ENCODE measurements around the gene HMGCLL1.

The HMGCLL1 gene

DNA sequence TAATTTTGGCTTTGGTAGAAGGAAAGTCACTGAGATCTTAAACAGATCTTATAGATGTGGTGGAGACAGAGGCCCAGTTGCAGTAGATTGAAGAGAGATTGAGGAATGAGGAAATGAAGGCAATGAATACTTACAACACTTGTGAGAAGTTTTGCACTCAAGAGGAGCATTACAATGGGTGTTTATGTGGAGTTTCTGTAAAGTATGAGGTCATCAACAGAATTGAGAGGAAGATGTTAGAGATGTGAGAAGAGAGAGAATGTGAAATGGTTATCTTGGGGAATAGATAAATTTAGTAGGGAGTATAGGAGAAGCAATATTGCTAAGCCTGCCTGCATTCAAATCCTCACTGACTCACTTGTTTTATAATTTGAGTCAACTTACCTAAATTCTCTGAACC lies 168.3 kb downstream of the HMGCLL1 start:
- Histone ChIP-seq H3K36me3 (no peaks in the 10 kb centered on the region), H3K27ac (no peak overlapping the region), H3K9me3 (ENCODE audit: severe bottlenecking) (peaks cover 2% of the 10 kb centered on the region), H3K4me3 (ENCODE audit: low read depth, low read length) (no peak overlapping the region), H3K27me3 (ENCODE audit: insufficient read depth, low read depth, severe bottlenecking) (peaks cover 22% of the 10 kb centered on the region)
- DNase-seq = no peak
- TF ChIP-seq, protein P1, sequence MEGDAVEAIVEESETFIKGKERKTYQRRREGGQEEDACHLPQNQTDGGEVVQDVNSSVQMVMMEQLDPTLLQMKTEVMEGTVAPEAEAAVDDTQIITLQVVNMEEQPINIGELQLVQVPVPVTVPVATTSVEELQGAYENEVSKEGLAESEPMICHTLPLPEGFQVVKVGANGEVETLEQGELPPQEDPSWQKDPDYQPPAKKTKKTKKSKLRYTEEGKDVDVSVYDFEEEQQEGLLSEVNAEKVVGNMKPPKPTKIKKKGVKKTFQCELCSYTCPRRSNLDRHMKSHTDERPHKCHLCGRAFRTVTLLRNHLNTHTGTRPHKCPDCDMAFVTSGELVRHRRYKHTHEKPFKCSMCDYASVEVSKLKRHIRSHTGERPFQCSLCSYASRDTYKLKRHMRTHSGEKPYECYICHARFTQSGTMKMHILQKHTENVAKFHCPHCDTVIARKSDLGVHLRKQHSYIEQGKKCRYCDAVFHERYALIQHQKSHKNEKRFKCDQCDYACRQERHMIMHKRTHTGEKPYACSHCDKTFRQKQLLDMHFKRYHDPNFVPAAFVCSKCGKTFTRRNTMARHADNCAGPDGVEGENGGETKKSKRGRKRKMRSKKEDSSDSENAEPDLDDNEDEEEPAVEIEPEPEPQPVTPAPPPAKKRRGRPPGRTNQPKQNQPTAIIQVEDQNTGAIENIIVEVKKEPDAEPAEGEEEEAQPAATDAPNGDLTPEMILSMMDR (IDR thresholded peaks at IDR 0.05; ENCODE audit: low read depth, low read length) = no peak

DNA sequence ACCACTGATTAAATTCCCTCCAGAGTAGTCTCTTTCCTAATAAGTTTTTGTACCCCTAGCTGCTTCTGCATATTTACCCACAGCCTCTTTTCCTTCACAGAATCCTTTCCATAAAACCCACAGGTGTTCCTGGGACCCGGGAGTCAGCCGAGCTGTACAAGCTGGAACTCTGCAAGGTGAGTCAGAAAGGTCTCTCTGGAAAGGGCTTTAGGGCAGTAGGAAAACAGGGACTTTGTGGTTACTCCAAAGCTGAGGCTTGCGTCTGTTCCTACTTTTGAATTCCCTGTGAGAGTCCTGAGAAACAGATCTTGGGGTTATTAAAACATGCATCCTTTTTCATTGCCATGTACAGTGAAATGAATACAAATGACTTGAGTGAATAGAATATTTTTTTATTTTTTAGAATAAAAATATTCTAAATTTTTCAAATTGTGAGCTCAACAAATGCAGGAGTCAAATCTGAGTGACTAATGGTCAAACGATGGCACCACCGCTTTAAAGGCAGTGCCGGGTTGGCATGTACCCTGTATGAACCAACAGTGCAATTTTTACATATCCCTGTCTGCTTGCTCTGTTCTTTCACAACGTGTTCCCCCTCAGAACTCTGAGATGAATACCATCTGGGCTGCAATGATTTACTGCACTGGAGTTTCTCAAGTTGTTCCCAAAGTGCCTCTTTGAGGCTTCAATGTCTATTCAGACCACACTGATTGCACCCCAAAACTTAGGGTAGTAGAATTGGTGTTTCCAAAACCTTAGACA lies 173.3 kb downstream of the HMGCLL1 start:
- peaks cover 7% of the 10 kb centered on the region for H3K27me3 ChIP-seq (ENCODE audit: insufficient read depth, low read depth, severe bottlenecking)
- peaks cover 2% of the 10 kb centered on the region for H3K9me3 ChIP-seq (ENCODE audit: severe bottlenecking)
- no peak overlapping the region for H3K4me3 ChIP-seq (ENCODE audit: low read depth, low read length)
- DNase-seq = no peak
- TF ChIP-seq, protein P1 (IDR thresholded peaks at IDR 0.05; ENCODE audit: low read depth, low read length) = no peak
- no peak overlapping the region for H3K27ac ChIP-seq
- no peaks in the 10 kb centered on the region for H3K36me3 ChIP-seq

GRCh38 chr6:55399351-55399750 lies 179.6 kb downstream of the HMGCLL1 start:
- no peaks in the 10 kb centered on the region for H3K9me3 ChIP-seq (ENCODE audit: severe bottlenecking)
- no peak overlapping the region for H3K4me3 ChIP-seq (ENCODE audit: low read depth, low read length)
- TF ChIP-seq, protein P1 (IDR thresholded peaks at IDR 0.05; ENCODE audit: low read depth, low read length) = no peak
- H3K27ac ChIP-seq = no peak overlapping the region
- no peak for DNase-seq
- H3K36me3 ChIP-seq = no peaks in the 10 kb centered on the region
- H3K27me3 ChIP-seq (ENCODE audit: insufficient read depth, low read depth, severe bottlenecking) = peaks cover 5% of the 10 kb centered on the region

DNA sequence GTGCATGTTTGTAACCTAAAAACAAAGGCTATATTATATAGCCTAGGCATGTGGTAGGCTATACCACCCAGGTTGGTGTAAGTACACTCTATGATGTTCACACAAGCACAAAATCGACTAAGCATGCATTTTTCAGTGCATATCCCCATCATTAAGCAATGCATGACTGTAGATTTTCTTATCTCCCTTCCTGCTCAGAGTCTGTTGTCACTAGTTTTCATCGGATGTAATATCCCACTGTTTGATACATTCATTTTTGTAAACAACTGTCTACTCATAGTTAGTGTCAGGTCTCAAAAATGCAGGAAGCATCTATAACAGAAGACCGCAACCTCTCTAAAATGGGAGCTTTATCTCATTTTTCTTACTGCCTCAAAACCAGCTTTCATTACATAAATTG lies 181.0 kb downstream of the HMGCLL1 start:
- Histone ChIP-seq H3K27me3 (ENCODE audit: insufficient read depth, low read depth, severe bottlenecking) (peaks cover 2% of the 10 kb centered on the region), H3K9me3 (ENCODE audit: severe bottlenecking) (no peaks in the 10 kb centered on the region), H3K27ac (no peak overlapping the region), H3K36me3 (no peaks in the 10 kb centered on the region), H3K4me3 (ENCODE audit: low read depth, low read length) (no peak overlapping the region)
- TF ChIP-seq, protein P1 (IDR thresholded peaks at IDR 0.05; ENCODE audit: low read depth, low read length) = no peak
- DNase-seq = no peak

GRCh38 chr6:55395871-55396270 lies 183.1 kb downstream of the HMGCLL1 start:
- no peaks in the 10 kb centered on the region for H3K9me3 ChIP-seq (ENCODE audit: severe bottlenecking)
- DNase-seq = no peak
- no peaks in the 10 kb centered on the region for H3K36me3 ChIP-seq
- H3K4me3 ChIP-seq (ENCODE audit: low read depth, low read length) = no peak overlapping the region
- H3K27me3 ChIP-seq (ENCODE audit: insufficient read depth, low read depth, severe bottlenecking) = peaks cover 2% of the 10 kb centered on the region
- no peak overlapping the region for H3K27ac ChIP-seq
- TF ChIP-seq, protein P1 (IDR thresholded peaks at IDR 0.05; ENCODE audit: low read depth, low read length) = no peak

GRCh38 chr6:55388211-55388610 lies 190.8 kb downstream of the HMGCLL1 start:
- H3K4me3 ChIP-seq (ENCODE audit: low read depth, low read length) = no peak overlapping the region
- DNase-seq = no peak
- H3K27ac ChIP-seq = no peak overlapping the region
- TF ChIP-seq, protein P1 (IDR thresholded peaks at IDR 0.05; ENCODE audit: low read depth, low read length) = no peak
- no peaks in the 10 kb centered on the region for H3K9me3 ChIP-seq (ENCODE audit: severe bottlenecking)
- no peaks in the 10 kb centered on the region for H3K36me3 ChIP-seq
- H3K27me3 ChIP-seq (ENCODE audit: insufficient read depth, low read depth, severe bottlenecking) = peaks cover 3% of the 10 kb centered on the region
